Activated CD4-positive, alpha-beta T cell treated with anti-CD3 and anti-CD28 coated beads for 24 hours (primary cell): ENCODE data around the gene AVL9.

ENCODE experiments used
- DNase-seq, 2 donors: peaks; one replicate each; pipeline ENCODE4 v3.0.0-alpha.2; 2020; ENCODE audit warnings: low read depth in 2 of 2

Gene AVL9

DNA sequence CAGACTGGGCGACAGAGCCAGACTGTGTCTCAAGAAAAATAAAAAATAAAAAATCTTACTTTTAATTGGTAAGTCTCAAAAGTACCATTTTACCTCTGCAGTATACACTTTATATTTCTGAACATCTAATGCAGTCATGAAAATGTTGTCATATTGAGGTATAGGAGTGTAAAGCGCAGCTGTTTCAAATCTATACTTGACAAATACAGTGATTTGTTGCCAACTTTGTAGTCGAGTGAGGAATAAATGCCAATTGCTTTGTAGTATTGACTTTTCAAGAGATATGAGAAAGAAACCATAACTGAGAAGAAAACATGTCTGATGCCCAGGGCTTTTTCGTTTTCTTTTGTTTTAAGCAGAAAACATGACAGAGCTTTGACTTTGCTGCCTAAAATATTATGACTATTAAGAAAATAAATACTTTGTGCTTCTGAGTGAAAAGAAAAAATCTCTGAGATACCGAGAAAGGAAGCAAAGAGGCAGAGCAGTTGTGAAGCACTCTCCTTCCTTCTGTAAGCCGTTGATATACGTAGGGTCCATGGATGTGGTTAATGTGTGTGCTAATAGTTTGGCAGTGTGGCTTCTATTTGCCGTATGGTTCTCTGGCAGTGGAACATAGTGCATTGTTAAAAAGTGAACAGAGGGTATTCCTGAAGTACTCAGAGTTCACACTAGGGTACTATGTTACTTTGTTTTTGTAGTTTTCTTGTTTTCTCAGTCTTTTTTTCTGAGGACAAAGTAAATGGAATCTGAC lies 38.2 kb downstream of the AVL9 start:
- no peak for DNase-seq

DNA sequence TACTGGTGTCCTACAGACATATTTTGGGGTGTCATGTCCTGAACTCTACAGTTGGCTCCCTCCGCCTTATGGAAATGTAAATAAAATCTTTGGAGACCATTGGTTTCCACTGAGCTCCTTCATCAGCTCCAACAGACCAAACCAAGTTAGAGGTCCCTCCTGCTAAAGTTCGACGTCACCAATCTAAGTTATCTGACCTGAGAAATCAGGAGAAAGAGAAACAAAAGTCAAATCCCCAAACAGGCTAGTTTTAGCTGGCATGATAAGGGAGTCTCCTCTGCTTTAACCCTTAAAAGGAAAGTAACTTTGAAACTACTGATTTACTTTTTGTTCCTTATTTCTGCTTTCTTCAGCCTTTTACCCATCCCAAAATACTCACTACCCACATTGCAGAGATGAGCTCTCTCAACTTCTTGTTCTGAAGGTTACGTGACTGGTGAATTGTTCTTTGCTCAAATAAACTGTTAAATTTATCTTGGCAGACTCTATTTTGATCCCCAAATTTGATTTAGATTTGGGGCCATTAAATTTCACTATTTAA lies 39.9 kb downstream of the AVL9 start:
- no peak for DNase-seq

DNA sequence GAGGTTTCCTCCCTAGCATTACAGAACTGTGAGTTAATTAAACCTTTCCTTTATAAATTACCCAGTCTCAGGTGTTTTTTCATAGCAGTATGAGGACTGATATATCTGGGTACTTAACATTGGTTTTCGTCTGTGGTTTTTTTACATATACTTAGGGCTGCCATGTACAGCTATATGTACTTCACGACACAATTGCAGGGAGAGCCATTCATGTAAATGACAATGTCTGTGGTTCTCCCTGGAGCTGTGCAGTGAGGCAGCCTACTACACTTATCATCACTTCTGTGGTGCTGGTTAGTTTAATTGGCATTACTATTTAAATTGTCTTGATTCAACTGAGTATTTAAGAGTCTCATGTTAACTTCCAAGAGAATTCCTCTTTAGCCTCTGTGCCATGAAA lies 40.7 kb downstream of the AVL9 start:
- DNase-seq: no peak

DNA sequence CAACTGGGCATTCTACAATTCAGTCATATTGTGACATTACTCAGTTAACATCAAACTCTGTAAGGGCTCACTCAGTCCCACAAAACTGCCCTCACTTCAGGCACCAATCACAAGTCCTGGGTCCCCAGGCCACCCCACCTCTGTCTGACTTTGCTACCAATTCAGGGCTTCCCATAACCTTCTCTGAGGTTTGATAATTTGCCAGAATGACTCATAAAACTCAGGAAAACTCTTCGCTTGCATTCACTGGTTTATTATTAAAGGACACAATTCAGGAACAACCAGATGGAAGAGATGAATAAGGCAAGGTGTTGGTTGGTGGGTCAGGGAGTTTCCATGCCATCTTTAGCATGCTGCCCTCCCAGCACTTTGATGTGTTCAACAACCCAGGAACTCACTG lies 41.3 kb downstream of the AVL9 start:
- no peak for DNase-seq

DNA sequence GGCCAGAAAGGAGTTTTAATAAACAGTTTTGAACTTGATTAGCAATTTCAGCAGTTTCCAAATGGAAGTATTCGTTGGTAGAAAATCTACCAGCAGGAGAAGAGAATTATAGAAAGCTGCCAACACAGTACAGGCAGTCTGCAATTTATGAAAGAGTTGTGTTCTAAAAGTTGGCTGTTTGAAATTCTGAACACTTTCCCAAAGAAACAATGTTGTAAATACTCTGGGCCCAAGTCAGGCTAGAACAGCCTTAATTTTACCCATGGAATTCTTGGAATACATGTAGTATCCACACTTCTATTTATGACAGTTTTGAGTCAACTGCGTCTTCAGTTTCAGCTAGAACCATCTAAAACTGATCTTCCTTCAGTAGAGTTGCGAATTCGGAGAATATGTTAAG lies 42.5 kb downstream of the AVL9 start:
- no peak for DNase-seq

DNA sequence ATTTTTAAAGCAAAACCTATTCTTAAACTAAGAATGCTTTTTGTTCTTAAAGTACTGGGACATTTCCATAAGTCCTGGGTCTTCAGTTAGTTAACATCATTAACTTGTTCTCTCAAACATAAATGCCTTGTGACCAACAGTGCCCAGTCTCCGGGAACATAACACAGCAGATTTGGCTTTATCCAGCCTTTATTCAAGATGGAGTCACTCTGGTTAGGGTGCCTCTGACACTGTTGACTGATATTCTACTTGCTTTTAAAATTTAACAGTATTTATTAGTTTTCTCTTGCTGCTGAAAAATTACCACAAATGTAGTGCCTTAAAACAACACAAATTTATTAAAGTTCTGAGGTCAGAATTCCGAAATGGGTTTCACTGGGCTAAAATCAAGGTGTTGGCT lies 44.1 kb downstream of the AVL9 start:
- no peak for DNase-seq

DNA sequence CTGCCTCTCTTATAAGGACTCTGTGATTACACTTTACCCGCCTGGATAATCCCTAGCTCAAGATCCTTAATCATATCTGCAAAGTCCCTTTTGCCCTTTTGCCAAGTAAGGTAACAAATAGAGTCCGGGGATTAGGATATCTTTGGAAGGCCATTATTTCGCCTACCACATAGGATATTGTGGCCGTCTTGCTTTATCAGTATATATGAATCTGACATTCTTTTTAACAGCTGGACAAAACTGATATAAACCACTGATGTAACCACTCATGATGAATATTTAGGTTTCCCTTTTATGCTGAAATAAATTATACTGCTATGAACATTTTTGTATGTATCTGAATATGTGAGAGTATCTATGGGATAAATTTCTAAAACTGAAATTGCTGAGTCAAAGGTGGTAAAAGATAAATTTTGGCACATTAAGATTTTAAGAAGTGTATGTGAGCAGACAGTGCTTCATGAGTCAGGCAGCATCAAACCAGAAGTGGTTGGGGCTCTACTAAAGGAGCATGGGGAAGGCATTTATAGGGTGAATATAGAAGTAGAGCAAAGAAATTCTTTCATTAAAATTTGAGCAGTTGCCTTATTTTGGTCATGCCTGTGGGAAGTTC lies 44.7 kb downstream of the AVL9 start:
- no peak for DNase-seq

DNA sequence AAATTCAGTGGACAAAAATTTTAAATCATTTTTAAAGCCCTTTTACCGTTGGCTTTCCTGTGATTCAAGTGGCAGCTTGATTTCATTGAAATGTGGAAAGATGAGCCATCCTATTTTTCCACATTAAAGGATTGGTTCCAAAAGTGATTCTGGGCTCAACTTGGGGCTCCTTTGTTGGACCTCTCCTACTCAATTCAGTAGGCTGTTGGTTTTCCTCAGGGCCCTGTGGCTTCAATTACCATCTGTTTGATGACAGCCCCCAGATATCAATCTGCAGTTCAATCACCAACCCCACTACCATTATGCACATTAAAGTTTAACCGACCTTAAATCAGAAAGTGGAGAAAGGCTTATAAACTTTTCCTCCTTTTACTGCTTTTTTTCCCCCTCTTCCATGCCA lies 47.3 kb downstream of the AVL9 start:
- no peak for DNase-seq

DNA sequence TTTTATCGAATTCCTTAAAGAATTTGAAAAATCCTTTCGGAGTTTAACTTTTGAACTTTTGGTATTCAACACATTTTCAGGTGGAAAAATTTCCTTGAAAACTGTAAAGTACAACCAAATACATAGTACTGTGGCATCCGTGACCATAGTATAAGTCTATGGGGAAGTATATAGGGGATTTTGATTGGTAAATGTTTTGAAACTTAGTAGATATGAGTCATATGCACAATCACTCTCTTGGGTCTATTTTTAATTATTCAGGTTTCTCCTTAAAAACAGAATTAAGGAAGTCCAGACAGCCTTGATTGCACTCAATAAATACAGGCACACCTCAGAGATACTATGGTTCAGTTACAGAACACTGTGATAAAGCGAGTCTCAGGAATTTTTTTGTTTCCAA lies 64.2 kb downstream of the AVL9 start:
- DNase-seq: no peak

DNA sequence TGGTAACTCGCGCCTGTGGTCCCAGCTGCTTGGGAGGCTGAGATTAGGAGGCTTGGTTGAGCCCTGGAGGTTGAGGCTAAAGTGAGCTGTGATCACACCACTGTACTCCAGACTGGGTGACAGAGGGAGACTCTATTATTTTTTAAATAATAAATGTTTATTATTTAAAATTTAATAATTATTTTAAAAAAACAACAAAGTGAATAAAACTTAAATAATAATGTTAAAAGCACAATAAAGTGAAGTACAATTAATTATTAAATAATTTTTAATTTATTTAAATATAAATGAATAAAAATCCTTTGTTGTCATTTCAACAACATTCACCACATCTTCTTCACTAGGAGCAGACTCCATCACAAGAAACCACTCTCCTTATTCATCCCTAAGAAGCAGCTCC lies 64.8 kb downstream of the AVL9 start:
- no peak for DNase-seq

DNA sequence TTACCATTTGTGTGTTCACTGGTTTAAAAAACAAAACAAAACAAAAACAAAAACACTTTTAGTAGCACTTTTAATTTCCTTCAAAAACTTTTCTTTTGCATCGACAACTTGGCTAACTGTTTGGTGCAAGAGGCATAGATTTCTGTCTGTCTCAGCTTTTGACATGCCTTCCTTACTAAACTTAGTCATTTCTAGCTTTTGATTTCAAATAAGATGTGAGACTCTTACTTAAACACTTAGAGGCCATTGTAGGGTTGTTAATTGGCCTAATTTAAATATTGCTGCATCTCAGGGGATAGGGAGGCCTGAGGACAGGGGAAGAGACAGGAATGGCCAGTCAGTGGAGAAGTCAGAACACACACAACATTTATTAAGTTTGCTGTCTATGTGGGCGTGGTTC lies 66.3 kb downstream of the AVL9 start:
- no peak for DNase-seq

DNA sequence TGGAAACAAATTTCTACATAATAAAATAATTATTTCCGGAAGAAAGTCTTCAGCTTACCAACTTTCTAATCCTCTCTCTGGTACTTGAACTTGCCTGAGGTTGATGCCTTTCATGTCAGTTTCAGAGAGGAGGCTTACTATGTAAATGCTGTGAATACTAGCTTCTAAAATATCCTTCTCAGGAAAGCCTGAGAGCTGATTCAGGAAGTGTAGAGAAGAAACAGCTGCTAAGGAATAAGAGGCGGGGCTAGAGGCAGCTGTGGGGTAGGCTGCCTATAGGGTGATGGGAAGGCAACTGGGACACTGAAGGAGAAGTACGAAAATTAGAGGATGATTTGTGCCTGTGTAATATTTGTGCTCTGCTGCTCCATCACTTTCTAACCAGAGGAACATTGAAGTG lies 69.3 kb downstream of the AVL9 start:
- DNase-seq: no peak

DNA sequence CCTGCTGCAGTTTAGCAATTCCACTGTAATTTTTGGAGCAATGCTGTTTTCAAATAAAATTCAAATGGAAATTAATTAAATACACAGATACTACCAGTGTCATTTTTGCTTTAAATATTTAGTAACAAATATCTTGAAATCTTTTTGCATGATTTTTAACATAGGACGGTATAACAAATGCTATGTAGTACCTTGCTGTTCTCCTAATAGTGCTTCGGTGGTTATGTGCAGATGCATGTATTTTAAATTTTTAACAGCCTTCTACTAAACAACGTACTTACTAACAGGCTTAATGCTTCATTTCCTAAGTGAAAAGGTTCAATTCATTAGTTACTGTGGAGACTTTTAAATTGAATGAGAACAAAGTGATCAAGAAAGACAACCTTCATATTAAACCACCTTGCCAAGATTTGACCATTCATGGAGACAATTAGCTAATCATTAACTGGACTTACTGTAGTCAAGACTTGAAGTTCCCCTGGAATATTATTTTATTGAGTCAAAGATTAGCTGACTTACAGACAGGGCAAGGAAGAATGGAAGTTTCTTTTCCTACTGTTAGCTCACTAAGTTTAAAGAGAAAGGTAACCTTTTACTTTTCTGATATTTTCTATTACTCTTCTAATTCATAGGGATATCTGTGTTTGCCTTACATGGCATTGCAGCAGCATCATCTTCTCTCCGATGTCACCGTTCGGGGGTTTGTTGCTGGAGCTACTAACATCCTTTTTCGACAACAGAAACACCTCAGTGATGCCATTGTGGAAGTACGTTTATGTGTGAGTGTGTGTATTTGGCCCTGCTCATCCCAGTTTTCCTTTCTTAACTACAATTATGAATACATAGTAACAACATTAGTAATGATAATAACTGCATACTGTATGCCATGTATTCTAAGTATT lies 74.3 kb downstream of the AVL9 start:
- DNase-seq: no peak

DNA sequence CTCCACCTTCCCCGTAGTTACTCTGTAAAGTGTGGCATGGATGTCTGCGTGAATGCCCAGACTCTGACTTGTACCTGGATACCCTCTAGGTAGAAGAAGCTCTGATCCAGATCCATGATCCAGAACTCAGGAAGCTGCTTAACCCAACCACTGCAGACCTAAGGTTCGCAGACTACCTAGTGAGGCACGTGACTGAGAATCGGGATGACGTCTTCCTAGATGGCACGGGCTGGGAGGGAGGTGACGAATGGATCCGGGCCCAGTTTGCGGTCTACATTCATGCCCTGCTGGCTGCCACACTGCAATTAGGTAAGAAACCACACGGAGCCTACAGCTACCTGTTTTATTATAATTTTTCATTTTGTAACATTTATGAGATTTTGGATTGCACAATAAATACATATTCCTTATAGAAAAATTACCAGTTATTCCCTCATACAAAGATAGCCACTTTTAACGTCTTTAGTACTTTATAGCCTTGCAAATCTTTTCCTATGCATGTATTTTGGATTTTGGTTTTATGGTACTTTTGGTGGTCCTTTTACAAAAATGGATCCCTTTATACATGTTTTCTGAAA lies 77.9 kb downstream of the AVL9 start:
- no peak for DNase-seq

DNA sequence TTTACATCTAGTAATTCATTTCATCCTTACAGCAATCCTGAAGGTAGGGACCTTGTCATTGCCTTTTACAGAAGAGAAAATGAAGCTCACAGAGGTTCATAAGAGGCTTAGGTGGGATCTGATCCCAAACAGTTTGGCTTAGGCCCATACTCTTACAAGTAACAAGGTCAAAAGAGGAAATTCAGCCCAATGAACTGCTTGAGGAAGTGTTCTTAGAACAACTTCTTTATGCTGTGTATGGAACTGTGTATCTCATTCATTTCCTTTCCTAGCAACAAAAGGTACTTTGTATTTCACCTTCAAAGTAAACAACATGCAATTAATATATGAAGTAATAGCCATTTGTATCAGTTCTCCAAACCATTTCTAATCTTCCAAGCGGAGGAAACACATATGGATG lies 79.3 kb downstream of the AVL9 start:
- no peak for DNase-seq

DNA sequence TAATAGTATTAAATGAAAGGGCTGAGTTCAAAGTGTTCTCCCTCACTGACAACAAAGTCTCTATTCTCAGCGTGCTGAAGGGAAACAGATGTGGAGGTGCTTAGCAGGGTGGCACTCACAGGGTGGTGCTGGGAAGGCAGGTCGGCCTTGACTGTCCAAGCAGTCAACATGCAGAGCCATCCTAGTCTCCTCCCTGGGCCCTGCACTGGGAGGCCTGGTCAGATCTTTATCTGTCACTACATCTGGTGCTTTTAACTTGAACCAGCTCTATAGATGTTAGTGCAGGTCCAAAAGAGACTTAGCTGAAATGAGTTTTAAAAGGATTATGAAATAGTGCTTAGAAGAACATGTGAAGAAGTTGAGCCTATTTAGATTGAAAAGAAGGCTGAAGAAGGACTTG lies 82.1 kb downstream of the AVL9 start:
- no peak for DNase-seq

DNA sequence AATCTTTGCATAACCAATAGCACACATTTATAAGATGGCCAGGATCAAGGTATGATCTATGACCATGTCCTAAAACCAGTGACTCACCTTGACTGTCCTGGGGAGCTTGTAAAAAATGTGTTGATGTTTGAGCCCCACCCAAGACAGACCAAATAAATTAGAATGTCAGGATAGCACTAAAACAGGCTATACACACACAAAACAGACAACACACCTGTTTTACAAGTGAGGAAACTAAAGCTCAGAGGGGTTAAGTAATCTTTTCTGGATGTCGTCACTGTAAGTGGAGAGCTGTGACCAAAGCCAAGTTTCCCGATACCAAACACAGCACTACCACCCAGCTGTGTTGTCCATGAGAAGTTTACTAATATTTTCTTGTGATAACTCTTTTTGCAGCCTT lies 84.5 kb downstream of the AVL9 start:
- DNase-seq: no peak

DNA sequence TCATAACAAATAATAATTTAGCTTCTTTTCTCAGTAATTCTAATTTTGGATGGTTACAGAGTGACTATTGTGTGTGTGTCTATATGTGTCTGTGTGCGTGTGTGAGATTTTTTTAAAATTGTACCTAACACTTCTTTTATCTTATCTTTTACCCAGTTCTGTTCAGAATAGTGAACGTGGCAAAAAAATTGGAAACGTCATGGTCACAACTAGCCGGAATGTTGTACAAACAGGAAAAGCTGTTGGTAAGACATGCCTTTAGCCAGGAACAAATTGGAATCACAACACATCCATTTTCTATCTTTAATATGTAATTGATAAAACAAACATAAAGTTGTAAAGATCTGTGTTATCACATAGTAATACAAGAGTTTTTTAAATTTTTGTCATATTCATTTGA lies 85.4 kb downstream of the AVL9 start:
- DNase-seq: no peak

DNA sequence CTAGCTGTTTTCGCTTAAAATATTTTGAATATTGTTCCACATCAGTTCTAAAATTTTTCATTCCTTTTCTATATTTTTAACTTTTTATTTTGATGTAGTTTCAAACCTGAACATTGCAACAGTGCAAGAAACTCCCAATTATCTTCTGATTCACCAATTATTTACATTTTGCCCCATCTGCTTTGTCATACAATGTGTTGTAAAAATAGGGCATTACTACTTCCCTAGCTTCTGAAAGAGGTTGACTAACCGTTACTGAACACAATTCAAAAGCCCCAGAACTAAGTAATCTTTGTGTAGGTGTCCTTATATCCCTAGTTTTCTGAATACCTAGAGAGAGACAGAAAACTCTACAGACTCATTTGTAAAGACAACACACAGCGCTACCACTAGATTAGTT lies 86.7 kb downstream of the AVL9 start:
- no peak for DNase-seq

DNA sequence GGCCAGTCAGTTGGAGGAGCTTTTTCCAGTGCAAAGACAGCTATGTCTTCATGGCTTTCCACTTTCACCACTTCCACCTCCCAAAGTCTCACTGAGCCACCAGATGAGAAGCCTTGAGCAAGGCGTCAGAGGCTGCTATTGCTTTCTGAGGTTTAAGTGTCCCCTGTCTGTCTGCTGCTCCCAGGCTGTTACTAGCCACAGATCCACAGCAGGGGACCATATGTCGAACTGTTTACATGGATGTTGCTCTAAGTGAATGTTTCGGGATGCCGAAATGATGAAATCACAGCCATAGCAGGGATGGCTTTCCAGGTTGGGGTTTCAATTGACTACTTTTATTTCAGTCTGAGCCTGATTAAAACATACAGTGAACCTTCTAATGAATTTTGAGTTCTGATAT lies 88.5 kb downstream of the AVL9 start:
- DNase-seq: no peak

DNA sequence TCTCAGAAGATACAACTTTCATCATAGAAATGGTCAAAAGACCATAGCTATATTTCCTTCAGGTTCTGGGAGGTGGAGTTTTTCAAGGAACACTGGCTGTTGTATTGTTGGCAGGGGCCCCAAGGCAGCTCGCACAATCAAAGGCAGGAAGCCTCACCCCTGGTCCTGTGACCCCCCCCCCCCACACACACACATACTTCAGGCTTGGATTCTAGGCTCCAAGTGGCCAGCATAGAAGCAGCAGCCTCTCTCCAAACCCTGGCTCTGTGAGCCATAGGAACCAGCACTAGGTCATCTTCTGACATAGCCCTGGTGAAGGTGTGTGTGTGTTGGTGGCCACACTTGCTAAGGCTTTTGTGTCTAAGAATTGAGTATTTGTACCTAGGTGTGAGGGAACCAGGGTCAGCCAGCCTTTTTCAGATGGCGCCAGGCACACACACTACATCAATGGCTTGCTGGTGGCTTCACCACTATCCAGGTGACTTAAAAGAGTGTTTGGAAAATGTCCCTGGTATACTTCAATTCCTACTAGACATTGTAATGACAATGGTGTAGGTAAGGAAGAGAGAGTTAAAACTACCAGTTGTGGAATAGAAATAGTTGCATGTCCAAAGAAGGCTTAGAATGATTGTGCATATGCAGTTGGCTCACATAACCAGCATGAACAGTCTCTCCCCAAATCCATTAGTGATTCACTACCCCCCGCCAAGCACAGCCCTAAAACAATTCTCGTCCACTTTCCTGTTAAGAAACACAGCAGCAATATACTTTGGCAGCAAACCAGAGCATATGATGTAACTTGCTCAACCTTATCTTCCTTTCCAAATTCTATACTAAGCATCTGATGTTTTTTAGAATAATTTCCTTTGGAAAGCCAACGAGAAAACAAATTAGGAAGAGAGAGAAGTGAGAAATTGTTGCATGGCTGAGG lies 91.3 kb downstream of the AVL9 start:
- no peak for DNase-seq
